Esophagus mucosa (tissue), 1 donor: ENCODE measurements around the gene VPS13D. TPM values are rescaled to one million over a fixed set of nuclear protein-coding genes. Genes with fewer than 3 reads are reported as not detected.

Experiments
- ATAC-seq: fragments of 200-7000 bp; cut with Tn5 transposase; one replicate; pipeline ENCODE4 v1.9.1; 2020
- total RNA-seq: library from RNA; stranded (reverse); gene quantifications from one replicate; pipeline ENCODE4 v1.2.4, GENCODE V29; 2023
- donor health status: DM: yes; HTN: yes; CAD: no.

Gene VPS13D
- total RNA-seq, 1 donor from 2014 or later: 69.4 TPM

- no peak for ATAC-seq
Measured at GRCh38 chr1:12340544-12340930, 110.7 kb downstream of the VPS13D start.

DNA sequence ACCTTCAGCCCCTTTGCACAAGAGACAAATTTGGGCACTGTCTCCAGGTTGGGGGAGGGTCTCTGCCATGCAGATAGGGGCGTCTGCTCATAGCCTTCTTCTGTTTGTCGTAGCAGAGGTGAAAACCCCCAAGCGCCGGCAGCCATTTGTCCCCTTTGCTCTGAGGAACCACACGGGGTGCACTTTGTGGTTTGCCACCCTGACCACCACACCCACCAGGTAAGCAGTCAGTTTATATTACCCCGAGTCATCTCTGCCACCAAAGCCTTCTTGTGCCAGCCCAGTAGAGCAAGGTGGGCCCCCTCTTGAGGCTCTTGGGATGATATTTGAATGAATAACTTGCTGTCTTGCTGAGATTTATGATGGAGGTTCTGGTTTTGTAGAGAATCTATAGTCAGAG lies 111.8 kb downstream of the VPS13D start:
- ATAC-seq: no peak

DNA sequence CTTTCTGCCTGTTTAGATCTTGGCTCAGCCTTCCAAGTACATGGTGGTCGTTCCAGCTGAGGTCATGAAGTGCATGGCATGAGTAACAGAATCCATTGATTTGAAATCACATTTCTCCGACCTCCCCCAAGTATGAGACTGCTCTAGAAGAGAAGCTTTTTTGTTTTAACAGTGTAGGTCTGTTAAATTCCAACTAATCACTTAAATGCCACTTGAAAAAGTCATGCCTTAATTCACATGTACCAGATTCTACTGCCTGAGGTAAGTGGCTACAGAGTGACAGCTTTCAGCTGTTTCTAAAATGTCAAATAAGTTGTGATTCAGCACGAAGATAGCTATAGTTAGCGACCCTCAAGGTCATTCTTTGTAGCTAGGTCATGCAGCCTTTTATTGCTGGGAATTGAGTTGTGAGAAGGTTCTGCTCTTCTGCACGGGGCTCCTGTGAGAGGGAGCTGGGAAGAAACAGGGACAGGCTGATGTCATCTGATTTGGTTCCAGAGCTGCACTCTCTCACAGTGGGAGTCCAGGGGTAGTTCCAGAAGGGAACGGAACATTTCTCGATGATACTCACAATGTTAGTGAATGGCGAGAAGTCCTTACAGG lies 112.7 kb downstream of the VPS13D start:
- ATAC-seq: no peak

GRCh38 chr1:12343823-12344487 lies 114.1 kb downstream of the VPS13D start:
- ATAC-seq: no peak

DNA sequence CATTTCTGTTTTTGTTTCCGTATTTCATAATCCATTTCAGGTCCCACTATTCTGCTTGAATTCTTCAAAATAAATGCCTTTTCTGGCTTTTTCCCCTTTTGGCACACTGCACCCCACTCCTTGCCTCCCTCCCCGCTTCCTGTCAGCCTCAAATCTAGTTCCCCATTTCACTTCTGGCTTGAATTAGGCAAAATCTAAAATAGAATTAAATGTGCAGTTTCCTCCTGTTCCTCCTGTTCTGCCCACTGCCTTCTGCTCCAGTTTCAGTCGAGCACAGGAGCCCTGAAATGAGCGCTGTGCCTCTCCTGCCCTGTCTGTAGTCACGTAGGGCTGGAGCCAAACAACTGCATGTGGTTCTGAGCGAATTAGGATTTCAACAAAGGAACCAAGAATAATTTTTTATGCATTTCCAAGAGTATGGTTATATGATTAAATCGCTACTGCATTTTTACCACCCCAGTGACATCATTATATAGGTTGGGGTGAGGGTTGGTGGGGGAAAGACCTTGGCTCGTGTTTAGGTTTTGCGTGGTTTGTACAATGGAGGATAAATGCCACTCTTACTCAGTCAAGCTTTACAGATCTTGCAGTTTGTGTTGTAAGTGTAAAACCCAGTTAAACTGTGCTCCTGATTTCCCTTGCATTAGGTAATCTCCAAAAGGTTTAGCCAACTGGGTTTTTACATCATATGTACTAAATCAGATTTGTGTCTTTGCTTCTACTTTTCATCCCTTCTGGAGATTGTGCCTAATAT lies 114.9 kb downstream of the VPS13D start:
- no peak for ATAC-seq

GRCh38 chr1:12345350-12346217 lies 115.8 kb downstream of the VPS13D start:
- no peak for ATAC-seq

- ATAC-seq: no peak
Measured at GRCh38 chr1:12346483-12347151, 116.8 kb downstream of the VPS13D start.

- ATAC-seq: no peak
Measured at GRCh38 chr1:12348113-12348512, 118.3 kb downstream of the VPS13D start.

DNA sequence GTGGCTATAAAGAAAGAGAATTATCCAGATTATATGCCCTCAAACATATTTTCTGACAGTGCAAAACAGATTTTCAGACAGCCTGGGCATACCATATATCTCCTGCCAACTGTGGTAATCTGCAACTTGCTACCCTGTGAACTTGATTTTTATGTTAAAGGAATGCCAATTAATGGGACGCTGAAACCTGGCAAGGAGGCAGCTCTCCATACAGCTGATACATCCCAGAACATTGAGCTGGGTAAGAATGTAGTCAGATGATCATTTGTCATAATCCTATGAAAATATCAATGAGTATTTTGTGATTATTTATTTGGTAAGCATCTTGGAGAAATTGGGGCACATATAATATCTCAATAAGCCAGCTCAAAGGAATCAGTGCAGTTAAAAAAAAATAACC lies 124.2 kb downstream of the VPS13D start:
- ATAC-seq: no peak

DNA sequence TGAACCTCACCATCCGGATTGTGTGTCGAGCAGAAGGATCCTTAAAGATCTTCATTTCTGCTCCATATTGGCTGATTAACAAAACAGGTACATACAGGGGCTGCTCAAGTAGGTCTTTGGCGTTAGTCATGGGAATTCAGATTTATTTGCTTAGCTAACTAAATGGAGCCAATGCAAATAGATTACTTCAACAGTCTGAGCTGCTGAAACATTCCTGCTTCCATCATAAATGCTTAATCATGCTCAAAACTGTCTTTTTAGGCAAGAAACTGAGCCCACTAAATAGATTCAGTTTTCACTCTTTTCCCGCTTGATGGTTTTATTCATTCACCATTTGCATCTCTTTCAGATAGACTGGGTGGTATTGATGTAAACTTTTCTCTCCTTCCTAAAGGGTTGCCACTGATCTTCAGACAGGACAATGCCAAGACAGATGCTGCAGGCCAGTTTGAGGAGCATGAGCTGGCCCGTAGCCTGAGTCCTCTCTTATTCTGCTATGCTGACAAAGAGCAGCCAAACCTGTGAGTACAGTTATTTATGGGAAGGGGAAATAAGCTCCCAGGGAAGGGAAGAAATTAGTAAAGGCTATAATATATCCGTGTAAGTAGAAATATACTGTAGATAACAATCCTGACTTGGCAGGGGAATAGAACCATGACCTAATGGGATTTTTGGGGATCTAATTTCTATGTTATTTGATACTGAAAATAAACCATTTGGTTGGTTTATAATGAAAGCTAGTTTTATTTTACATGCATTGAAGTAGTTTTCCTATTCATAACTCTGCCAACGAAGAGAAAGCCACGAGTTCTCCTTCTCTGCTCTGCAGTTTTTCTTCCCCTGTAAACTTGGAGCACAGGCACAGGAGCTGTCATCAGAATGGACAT lies 126.4 kb downstream of the VPS13D start:
- ATAC-seq: no peak

DNA sequence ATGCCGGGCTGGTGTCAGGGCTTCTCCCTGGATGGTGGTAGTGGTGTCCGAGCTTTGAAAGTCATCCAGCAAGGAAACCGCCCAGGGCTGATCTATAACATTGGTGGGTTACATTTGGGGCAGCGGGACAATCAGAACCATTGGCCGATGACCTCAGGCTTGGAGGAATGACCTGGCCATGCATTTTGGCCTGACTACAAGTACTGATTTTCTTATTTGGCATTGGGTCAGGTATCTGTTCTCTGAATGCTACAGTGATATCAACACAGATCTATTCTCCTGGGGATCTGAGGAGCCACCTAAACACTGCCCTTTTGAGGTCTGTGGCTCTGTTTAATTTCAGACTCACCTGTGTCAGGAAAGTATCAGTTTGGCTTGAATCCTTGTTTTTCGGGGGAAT lies 128.7 kb downstream of the VPS13D start:
- no peak for ATAC-seq

- ATAC-seq: peak; percentile 84
Measured at GRCh38 chr1:12359359-12360133, 129.7 kb downstream of the VPS13D start.

DNA sequence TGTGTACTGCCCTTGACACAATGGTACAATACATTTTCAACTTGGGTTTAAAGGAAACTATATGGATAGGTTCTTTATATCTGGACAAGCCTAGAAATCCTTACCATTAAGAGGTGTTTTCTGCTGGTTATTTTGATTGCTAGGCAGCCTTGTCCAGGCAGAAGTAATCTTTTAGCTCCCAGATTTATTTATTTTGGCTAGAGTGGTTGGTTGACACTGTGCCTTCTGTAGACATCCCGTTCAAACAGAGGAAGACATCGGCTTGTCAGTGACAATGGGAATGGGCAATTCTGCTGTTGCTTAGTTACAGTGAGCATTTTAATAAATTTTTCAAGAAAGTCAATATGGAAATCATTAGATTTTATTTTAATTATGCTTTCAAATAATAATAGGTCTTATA lies 138.8 kb downstream of the VPS13D start:
- ATAC-seq: no peak

DNA sequence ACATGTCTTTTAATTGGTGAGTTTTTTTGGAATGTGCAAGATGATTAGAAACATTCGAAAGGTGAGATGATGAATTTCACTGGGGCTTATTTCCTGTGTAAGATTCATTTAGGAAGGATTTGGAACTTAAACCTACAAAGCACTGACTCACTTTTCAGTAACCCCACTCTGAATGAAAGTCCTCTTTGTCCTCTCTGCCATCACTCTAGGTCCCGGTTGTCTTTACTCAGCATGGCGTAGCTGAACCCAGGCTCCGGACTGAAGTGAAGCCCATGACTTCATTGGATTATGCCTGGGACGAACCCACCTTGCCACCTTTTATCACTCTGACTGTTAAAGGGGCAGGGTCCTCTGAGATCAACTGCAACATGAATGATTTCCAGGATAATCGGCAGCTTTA lies 139.4 kb downstream of the VPS13D start:
- peak; percentile 47 for ATAC-seq

DNA sequence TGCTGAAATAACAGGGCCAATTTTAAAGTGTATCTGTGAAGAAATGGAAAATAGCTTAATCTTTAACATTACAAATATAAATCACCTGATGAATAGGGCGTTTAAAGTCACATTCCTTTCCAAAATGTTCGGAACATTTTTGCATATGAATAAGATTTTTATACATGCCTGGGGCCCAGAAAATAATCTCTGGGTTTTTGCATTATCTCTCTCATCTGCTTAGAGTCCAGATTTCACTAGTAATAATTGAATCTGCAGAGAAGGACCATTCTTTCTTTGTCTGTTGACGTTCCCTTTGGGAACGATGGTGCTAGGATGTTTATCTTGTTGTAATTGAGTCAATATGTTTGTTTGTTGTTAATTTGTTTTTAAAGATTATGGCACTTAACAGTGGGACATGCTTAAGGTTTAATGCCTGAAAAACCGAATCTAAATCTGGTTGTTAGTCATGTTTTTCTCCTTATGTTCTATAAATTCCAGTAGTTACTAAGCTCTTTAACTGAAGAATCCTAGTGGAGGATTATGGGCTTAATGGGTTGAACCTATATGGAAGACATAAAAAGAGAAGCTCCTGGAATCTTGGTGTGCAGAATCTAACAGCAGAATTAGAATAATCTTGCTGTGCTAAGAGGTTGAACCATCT lies 140.6 kb downstream of the VPS13D start:
- no peak for ATAC-seq

DNA sequence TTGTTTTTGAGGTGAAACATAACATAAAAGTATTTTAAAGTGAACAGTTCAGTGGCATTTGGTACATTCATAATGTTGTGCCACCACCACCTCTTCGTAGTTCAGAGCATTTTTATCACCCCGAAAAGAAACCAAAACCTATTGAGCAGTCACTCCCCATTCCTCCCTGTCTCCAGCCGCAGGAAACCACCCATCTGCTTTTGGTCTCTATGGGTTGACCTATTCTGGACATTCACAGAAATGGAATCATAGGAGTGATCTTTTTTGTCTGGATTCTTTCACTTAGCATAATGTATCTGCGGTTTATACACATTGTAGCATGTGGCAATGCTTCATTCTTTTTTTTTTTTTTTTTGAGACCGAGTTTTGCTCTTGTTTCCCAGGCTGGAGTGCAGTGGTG lies 141.2 kb downstream of the VPS13D start:
- ATAC-seq: no peak

GRCh38 chr1:12372180-12372579 lies 142.3 kb downstream of the VPS13D start:
- ATAC-seq: no peak

DNA sequence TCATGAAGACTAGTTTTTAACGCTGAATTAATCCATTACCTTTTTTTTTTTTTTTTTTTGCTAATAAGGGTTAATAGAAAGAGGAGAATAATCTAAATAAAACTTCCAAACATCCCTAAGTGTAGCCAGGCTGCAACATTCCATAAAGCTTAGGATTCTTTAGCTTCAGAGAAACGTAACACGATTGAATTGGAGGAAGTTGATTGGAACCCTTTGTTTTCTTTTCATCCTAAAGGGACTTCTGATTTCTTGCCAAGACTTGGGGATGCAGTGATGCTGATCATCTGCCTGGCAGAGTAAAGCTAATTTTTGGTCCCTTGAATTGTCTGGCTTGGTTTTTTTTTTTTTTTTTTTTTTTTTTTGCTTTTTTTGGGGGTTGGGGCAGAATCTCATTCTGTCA lies 142.9 kb downstream of the VPS13D start:
- no peak for ATAC-seq

DNA sequence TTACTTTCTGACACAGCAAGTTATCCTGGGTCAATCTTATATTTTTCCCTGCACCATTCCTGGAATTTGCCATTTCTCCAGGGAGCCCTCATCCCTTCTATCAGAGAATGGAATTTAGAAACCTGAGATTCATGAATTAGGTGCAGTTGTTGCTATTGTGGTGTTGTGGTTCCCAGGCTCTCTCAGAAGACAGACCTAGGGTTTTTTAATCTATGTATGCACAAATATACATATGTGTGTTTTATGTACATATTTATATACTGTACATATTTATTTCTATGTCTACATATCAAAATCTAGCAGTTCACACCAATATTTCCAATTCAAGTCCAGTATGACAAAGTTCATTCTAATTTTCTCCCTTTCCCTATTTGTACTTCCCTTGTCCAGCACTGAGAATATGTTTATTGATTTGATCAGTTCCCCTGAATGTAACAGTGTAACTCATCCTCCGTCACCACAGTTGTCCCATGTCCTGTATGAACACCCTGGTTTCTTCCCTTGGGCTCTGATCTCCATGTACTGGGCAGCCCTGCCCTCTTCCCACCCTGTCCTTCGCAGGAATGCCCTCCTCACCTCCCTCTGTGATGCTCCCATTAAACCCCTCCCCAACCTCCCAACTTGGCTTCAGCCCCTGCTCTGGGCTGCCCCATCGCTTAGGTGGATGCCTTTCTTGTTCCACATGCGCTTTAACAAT lies 145.5 kb downstream of the VPS13D start:
- no peak for ATAC-seq
